ENCODE data around the gene CDHR1. TPM values are rescaled to one million over a fixed set of nuclear protein-coding genes. Genes with fewer than 3 reads are reported as not detected.

Gene CDHR1
- total and polyA plus RNA-seq, 10 of the 15 experiments (the other 5 are each of a cell fraction or from before 2014, with no cell fraction given), result 0.17 to 3.0 (median 0.34) TPM

DNA sequence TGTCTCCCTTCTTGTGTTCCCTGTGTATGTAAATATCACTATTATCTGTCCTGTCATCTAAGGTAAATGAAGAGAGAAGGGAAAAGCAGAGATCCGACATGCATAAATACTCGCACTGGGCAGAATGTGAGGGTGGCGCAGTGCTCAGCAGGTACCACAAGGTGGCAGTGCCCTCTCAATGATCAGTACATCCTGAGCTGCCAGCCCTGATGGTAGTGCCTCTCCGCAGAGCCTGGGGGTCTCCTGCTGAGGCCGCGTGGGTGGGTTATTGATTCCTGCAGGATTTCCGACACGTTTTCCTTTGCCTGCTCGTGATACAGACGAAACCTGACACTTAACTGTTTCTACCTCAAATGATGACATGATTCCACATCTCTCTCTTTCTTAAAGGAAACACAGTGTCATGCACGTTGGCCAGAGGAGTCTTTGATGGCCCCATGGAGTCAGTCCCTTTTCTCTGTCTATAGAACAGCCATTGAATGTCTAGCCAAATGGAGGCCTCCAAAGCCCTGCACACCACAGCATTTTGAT is 70.3 kb downstream of the CDHR1 start:
- TF ChIP-seq TCF12 (IDR thresholded peaks at IDR 0.05; ENCODE audit: low read depth, low read length), result no peak
- TF ChIP-seq, protein P1, sequence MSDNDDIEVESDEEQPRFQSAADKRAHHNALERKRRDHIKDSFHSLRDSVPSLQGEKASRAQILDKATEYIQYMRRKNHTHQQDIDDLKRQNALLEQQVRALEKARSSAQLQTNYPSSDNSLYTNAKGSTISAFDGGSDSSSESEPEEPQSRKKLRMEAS (IDR thresholded peaks at IDR 0.05; ENCODE audit: low read depth, low read length), result 0 out of 2 replicates have a peak, but pooled peaks have one; percentile 25
- TF ChIP-seq POU2F2 (IDR thresholded peaks at IDR 0.05; ENCODE audit: borderline replicate concordance, low read depth, low read length), result peak; percentile 75; the same call in 1 of the 3 replicates
- TF ChIP-seq, protein P2, sequence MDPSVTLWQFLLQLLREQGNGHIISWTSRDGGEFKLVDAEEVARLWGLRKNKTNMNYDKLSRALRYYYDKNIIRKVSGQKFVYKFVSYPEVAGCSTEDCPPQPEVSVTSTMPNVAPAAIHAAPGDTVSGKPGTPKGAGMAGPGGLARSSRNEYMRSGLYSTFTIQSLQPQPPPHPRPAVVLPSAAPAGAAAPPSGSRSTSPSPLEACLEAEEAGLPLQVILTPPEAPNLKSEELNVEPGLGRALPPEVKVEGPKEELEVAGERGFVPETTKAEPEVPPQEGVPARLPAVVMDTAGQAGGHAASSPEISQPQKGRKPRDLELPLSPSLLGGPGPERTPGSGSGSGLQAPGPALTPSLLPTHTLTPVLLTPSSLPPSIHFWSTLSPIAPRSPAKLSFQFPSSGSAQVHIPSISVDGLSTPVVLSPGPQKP (IDR thresholded peaks at IDR 0.05; ENCODE audit: low read depth, low read length), result no peak
- no peak for TF ChIP-seq ATF7 (IDR thresholded peaks at IDR 0.05; ENCODE audit: low read depth)
- TF ChIP-seq TCF3 (IDR thresholded peaks at IDR 0.05; ENCODE audit: borderline replicate concordance, insufficient read depth, low read depth, low read length), result no peak
- no peak for TF ChIP-seq BCL11A (IDR thresholded peaks at IDR 0.05; ENCODE audit: low read depth, low read length)
- TF ChIP-seq EZH2 (IDR thresholded peaks at IDR 0.05; ENCODE audit: borderline replicate concordance, control insufficient read depth, low read depth, low read length), result no peak
- TF ChIP-seq IRF4 (IDR thresholded peaks at IDR 0.05; ENCODE audit: low read depth, low read length), result 0 out of 2 replicates have a peak, but pooled peaks have one; percentile 20
- no peak for TF ChIP-seq JUNB (IDR thresholded peaks at IDR 0.05)
- 0 out of 2 replicates have a peak, but pooled peaks have one; percentile 50 for TF ChIP-seq SMARCA5 (IDR thresholded peaks at IDR 0.05)
- TF ChIP-seq RAD21 (IDR thresholded peaks at IDR 0.05; ENCODE audit: insufficient read depth, low read depth, low read length), result peak; percentile 87
- no peak for TF ChIP-seq BHLHE40 (IDR thresholded peaks at IDR 0.05; ENCODE audit: borderline replicate concordance in 1 of 2, low read depth in 2 of 2, low read length in 1 of 2)
- TF ChIP-seq, protein P3, sequence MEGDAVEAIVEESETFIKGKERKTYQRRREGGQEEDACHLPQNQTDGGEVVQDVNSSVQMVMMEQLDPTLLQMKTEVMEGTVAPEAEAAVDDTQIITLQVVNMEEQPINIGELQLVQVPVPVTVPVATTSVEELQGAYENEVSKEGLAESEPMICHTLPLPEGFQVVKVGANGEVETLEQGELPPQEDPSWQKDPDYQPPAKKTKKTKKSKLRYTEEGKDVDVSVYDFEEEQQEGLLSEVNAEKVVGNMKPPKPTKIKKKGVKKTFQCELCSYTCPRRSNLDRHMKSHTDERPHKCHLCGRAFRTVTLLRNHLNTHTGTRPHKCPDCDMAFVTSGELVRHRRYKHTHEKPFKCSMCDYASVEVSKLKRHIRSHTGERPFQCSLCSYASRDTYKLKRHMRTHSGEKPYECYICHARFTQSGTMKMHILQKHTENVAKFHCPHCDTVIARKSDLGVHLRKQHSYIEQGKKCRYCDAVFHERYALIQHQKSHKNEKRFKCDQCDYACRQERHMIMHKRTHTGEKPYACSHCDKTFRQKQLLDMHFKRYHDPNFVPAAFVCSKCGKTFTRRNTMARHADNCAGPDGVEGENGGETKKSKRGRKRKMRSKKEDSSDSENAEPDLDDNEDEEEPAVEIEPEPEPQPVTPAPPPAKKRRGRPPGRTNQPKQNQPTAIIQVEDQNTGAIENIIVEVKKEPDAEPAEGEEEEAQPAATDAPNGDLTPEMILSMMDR (IDR thresholded peaks at IDR 0.05 in 2 of 3, conservative IDR thresholded peaks at IDR 0.05 in 1 of 3; ENCODE audit: control insufficient read depth in 2 of 3, extremely low read depth in 1 of 3, insufficient read depth in 1 of 3, low read depth in 3 of 3, low read length in 3 of 3), result peak; percentile 94 to 98 (median 97)
- TF ChIP-seq SMC3 (IDR thresholded peaks at IDR 0.05; ENCODE audit: borderline replicate concordance, low read length), result peak; percentile 94
- TF ChIP-seq TAF1 (IDR thresholded peaks at IDR 0.05; ENCODE audit: borderline replicate concordance, low read depth, low read length), result no peak
- no peak for TF ChIP-seq SREBF2 (IDR thresholded peaks at IDR 0.05; ENCODE audit: low read length)
- TF ChIP-seq MEF2A (IDR thresholded peaks at IDR 0.05; ENCODE audit: insufficient read depth, low read depth, low read length), result no peak
- peak; percentile 56 for TF ChIP-seq YY1 (IDR thresholded peaks at IDR 0.05; ENCODE audit: low read depth, low read length)
- ATAC-seq (peak; percentile 94), FAIRE-seq (peak; percentile 90), DNase-seq (ENCODE audit: low read depth, low spot score) (no peak)
- ChIA-PET POLR2A (no interaction called here), CTCF (interaction anchor here (0.6 to 8.3 kb wide), 22 partner anchors 10 to 1349 kb away, joined by 3 to 228 read pairs (median 4); partner anchors contain the start of gene CCSER2), SMC1A (ENCODE audit: uncharacterized antibody, unreplicated experiment) (interaction anchor here (0.5 to 4.2 kb wide), 8 partner anchors 11 to 274 kb away, joined by 3 to 60 read pairs (median 3); no protein-coding TSS in a partner anchor), RAD21 (ENCODE audit: unreplicated experiment) (interaction anchor here (0.6 to 6.6 kb wide), 5 partner anchors 65 to 271 kb away, joined by 3 to 74 read pairs (median 5); no protein-coding TSS in a partner anchor)
- H3K79me2 ChIP-seq (ENCODE audit: control insufficient read depth, insufficient read depth, low read length), result no peaks in the 10 kb centered on the region
- H4K20me1 ChIP-seq (ENCODE audit: control insufficient read depth, insufficient read depth), result no peaks in the 10 kb centered on the region
- H2AFZ ChIP-seq (ENCODE audit: control insufficient read depth, low read depth, low read length), result no peak overlapping the region
- no peak overlapping the region for H3K4me2 ChIP-seq (ENCODE audit: control insufficient read depth, insufficient read depth)
- in situ Hi-C loops (cut with MboI) (loop anchor here (5.0 kb wide), 2 partner anchors 278 to 453 kb away; no protein-coding TSS in a partner anchor), intact Hi-C loops (cut with micrococcal nuclease; ENCODE audit: unreplicated experiment) (loop anchor here (1.0 to 10.0 kb wide), 4 partner anchors 111 to 450 kb away; no protein-coding TSS in a partner anchor)
- no peaks in the 10 kb centered on the region for H3K9me3 ChIP-seq (replicated peaks; ENCODE audit: control insufficient read depth, insufficient read depth, low read length)
- H3K4me1 ChIP-seq (ENCODE audit: control insufficient read depth, insufficient read depth, low read length), result no peaks in the 10 kb centered on the region
- H3K27ac ChIP-seq (ENCODE audit: control insufficient read depth, insufficient read depth), result no peak overlapping the region
- H3K4me3 ChIP-seq, result no peak overlapping the region
- no peak overlapping the region for H3K9ac ChIP-seq (ENCODE audit: control insufficient read depth, insufficient read depth, low read length)
- no peaks in the 10 kb centered on the region for H3K36me3 ChIP-seq (ENCODE audit: control insufficient read depth in 2 of 2, insufficient read depth in 2 of 2, low read length in 1 of 2)
- WGBS (ENCODE audit: insufficient coverage, insufficient replicate concordance, low lambda C conversion rate, missing lambda C conversion rate), result 4% methylated on average over 11 of the region's 11 CpGs
- BruUV-seq (replicated peaks), result no TSS peak
- no peaks in the 10 kb centered on the region; a peak in 2 of 4 replicates for H3K27me3 ChIP-seq (replicated peaks in 1 of 2; ENCODE audit: control insufficient read depth in 2 of 2, insufficient read depth in 2 of 2, low read length in 1 of 2)
